Hair follicular keratinocyte (primary cell): Measurements from ENCODE around the gene YIPF1. TPM values are rescaled to one million over a fixed set of nuclear protein-coding genes. Genes with fewer than 3 reads are reported as not detected.

Source experiments
- total RNA-seq: library from RNA; depleted of rRNA; stranded (reverse); fragments of >200 nt; gene quantifications from 2 replicates; pipeline ENCODE4 v1.2.3, GENCODE V29; 2015

The YIPF1 gene
- total RNA-seq = 12.0 and 26.4 TPM in 2 replicates

GRCh38 chr1:53889304-53890298 lies at the start of gene YIPF1:
Gene YIPF1 (minus strand): TSS chr1:53889797. CDS start chr1:53888937, 860 bp downstream.

GRCh38 chr1:53893999-53894636 lies 4.5 kb upstream of the YIPF1 start, which contains the start of gene DIO1:
Gene DIO1 (plus strand): TSS chr1:53894187. CDS start chr1:53894211, 24 bp downstream.

GRCh38 chr1:53837924-53838653 lies 51.5 kb downstream of the YIPF1 start, which contains the start of gene NDC1:
Gene NDC1 (minus strand): TSS chr1:53838296. CDS start chr1:53838261, 35 bp downstream.

Other genes with a start within 250 kb of the YIPF1 start
- 0.04 TPM in 1 of 2 replicates, not detected in the other for gene GLIS1, start 150.6 kb downstream of the YIPF1 start, total RNA-seq
- gene NDC1, start 51.5 kb downstream of the YIPF1 start, total RNA-seq = 20.8 and 36.4 TPM in 2 replicates
- not detected in 2 replicates for gene DIO1, start 4.4 kb upstream of the YIPF1 start, total RNA-seq
- 25.1 and 30.7 TPM in 2 replicates for gene IFT25, start 55.9 kb upstream of the YIPF1 start, total RNA-seq
- 49.9 and 50.4 TPM in 2 replicates for gene LRRC42, start 56.6 kb upstream of the YIPF1 start, total RNA-seq
- gene LDLRAD1, start 128.4 kb upstream of the YIPF1 start, total RNA-seq = not detected in 2 replicates
- 119 and 169 TPM in 2 replicates for gene TMEM59, start 163.4 kb upstream of the YIPF1 start, total RNA-seq
- gene TCEANC2, start 163.8 kb upstream of the YIPF1 start, total RNA-seq = 1.9 and 2.3 TPM in 2 replicates